Activated naive CD8-positive, alpha-beta T cell treated with anti-CD3 and anti-CD28 coated beads, Interleukin-2, amount 10 ng/mL, durations not matched to agents 7 days and 5 days (primary cell): Measurements from ENCODE around the gene MRPL20. TPM values are rescaled to one million over a fixed set of nuclear protein-coding genes. Genes with fewer than 3 reads are reported as not detected.
"Not testable (repeated sequence)": the region's sequence is repeated elsewhere in the genome, so short reads cannot be mapped to it uniquely, and the experiment has no call there.

Source experiments
- ATAC-seq: fragments of 150-1000 bp; cut with Tn5 transposase; one replicate; pipeline ENCODE4 v1.10.0; 2021; ENCODE audit warnings: low read depth, moderate library complexity
- POLR2A ChIA-PET: fragments of 350-600 bp; sonication (Branson Sonifier 250); formaldehyde crosslinking; loops from one replicate; lab custom pipeline; 2021; ENCODE audit warnings: antibody characterized with exemption; lab: Charles Lee
- DNase-seq: peaks from one replicate; pipeline ENCODE4 v3.0.0; 2021
- H3K27ac Mint-ChIP-seq: one replicate; pipeline ENCODE4 v1.8.0; 2022; ENCODE audit warnings: mild to moderate bottlenecking, mixed read lengths
- H3K27me3 Mint-ChIP-seq: one replicate; pipeline ENCODE4 v1.8.0; 2022; ENCODE audit warnings: mild to moderate bottlenecking, moderate library complexity, mixed read lengths
- H3K36me3 Mint-ChIP-seq: one replicate; pipeline ENCODE4 v1.8.0; 2021; ENCODE audit warnings: mild to moderate bottlenecking, mixed read lengths
- H3K4me1 Mint-ChIP-seq: one replicate; pipeline ENCODE4 v1.8.0; 2021; ENCODE audit warnings: mixed read lengths
- H3K4me3 Mint-ChIP-seq: one replicate; pipeline ENCODE4 v1.8.0; 2022; ENCODE audit warnings: mild to moderate bottlenecking, moderate library complexity, mixed read lengths
- H3K9me3 Mint-ChIP-seq: one replicate; pipeline ENCODE4 v1.8.0; 2021; ENCODE audit warnings: mixed read lengths
- total RNA-seq, 2 experiments: library from RNA; stranded (reverse); gene quantifications; one replicate each; pipeline ENCODE4 v1.2.3, GENCODE V29; 2021

Gene MRPL20
- total RNA-seq, 2 experiments from 2014 or later, result 98.6 to 101 TPM

DNA sequence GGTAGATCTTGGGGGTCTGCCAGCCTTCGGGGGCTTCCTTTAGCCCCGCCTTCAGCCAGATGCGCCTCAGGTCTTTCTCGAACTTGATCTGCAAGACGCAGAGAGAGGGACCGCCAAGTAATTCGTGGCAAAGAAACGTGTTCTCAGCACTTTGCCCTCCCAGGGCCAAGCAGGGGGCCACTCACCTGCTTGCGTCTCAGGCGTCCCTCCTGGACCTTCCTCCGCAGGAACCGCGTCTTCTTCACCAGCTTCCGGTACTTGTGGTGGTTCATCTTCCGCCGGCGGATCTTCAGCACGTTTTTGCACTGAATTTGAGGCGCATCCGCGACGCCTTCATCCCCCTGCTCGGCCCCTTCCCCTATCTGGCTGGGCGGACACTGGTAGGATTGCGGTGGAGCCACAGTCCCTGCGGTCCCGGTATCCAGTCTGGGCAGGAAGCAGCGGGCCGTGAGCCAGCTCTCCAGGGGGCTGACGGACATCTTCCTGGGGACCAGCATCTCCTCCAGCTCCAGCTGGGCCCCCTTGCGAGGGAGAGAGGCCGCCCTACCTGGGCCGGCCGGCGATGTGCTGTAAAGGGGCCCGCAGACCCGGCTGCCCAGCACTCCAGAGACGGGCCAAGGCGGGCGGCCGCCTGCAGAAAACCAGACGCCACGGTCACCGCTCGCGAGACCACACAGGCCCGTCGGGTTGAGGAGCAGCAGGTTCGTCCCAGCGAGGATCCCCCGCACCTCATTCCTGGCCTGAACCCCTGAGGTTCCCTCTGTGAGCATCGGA, 33.1 kb downstream of the MRPL20 start:
- DNase-seq, result no peak
- H3K27me3 Mint-ChIP-seq, result no peaks in the 10 kb centered on the region
- H3K4me1 Mint-ChIP-seq, result peaks cover 13% of the 10 kb centered on the region
- H3K4me3 Mint-ChIP-seq, result peak overlapping the region; percentile 80
- ATAC-seq, result no peak
- H3K36me3 Mint-ChIP-seq, result no peaks in the 10 kb centered on the region
- peak overlapping the region; percentile 95 for H3K27ac Mint-ChIP-seq
- POLR2A ChIA-PET, result interaction anchor here (0.5 to 4.0 kb wide), 6 partner anchors 15 to 335 kb away, joined by 3 to 45 read pairs (median 4); partner anchors contain the start of genes CCNL2 and MRPL20
- H3K9me3 Mint-ChIP-seq, result no peaks in the 10 kb centered on the region

DNA sequence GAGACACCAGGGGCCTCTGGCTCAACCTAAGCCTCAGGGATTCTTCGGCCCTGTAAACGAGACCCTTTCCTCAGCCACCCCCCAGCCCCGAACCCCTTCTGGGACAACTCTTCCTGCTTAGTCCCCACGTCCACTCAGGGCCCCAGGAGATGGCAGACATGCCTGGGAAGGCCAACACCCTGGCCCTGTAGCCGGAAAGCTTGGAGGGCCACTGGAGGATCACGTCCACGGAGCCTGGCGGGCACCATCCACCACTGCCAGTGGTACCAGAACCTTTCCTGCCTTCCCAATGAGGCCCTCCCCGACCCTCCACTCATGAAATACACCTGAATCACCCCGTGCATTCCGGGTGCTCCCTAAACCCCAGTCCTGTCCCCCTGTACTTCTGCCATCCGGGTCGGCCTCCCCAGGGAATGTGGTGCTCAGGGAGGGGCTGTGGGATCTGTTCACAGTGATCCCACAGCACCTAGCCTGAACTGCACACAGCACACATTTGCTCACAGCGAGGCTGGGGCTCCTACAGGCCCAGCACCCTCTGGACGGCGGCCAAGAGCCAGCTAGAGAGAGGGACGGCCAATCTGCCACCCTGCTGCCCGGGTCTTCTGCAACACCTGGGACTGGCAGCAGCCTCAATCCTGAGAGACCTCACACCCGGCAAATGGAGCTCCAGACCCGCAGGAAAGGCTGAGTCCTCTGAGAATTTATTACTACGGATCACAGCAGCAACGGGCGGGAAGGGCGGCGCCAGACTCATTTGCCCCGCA, 33.9 kb downstream of the MRPL20 start:
- Mint-ChIP-seq H3K27ac (no peak overlapping the region), H3K9me3 (no peaks in the 10 kb centered on the region), H3K36me3 (no peaks in the 10 kb centered on the region), H3K4me3 (peak overlapping the region; percentile 80), H3K27me3 (no peaks in the 10 kb centered on the region), H3K4me1 (peaks cover 13% of the 10 kb centered on the region)
- no peak for DNase-seq
- POLR2A ChIA-PET, result interaction anchor here (2.0 to 4.0 kb wide), 2 partner anchors 26 to 33 kb away, joined by 9 to 32 read pairs; partner anchors contain the start of genes CCNL2 and MRPL20
- no peak for ATAC-seq

- POLR2A ChIA-PET, result interaction anchor here (0.6 to 4.0 kb wide), 10 partner anchors 14 to 186 kb away, joined by 3 to 32 read pairs (median 5); partner anchors contain the start of genes CCNL2, MRPL20, MXRA8 and UBE2J2
- no peaks in the 10 kb centered on the region for H3K36me3 Mint-ChIP-seq
- peak overlapping the region; percentile 80 for H3K27ac Mint-ChIP-seq
- peak overlapping the region; percentile 42 for H3K4me3 Mint-ChIP-seq
- H3K4me1 Mint-ChIP-seq, result peaks cover 13% of the 10 kb centered on the region
- peak; percentile 33 for ATAC-seq
- H3K9me3 Mint-ChIP-seq, result no peaks in the 10 kb centered on the region
- DNase-seq, result peak; percentile 88
- no peaks in the 10 kb centered on the region for H3K27me3 Mint-ChIP-seq
These were observed 35.1 kb downstream of the MRPL20 start for GRCh38 chr1:1371746-1372711.

DNA sequence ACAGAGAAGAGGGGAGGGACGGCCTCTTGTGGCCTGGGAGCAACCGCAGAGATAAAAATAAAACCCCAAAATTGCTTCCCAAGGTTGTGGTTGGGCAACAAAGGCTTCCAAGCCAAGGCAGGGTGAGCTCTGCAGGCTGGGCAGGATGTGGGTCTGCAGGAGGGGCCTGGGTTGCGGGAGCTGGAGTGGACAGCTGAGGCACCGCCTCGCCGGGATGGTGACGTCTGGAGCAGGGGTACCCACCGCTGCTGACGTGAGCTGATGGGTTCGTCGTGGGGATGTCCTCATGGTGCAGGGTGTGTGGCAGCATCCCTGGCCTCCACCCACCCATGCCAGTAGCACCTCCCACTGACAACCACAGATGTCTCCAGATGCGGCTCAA, 35.7 kb downstream of the MRPL20 start:
- Mint-ChIP-seq H3K27ac (peak overlapping the region; percentile 51), H3K4me1 (peaks cover 12% of the 10 kb centered on the region), H3K36me3 (no peaks in the 10 kb centered on the region), H3K27me3 (no peaks in the 10 kb centered on the region), H3K4me3 (peak overlapping the region; percentile 49), H3K9me3 (no peaks in the 10 kb centered on the region)
- DNase-seq, result peak; percentile 78
- peak; percentile 38 for ATAC-seq
- POLR2A ChIA-PET, result interaction anchor here (0.6 to 3.3 kb wide), 9 partner anchors 13 to 185 kb away, joined by 3 to 11 read pairs (median 4); partner anchors contain the start of genes CCNL2, MRPL20, MXRA8 and UBE2J2

DNA sequence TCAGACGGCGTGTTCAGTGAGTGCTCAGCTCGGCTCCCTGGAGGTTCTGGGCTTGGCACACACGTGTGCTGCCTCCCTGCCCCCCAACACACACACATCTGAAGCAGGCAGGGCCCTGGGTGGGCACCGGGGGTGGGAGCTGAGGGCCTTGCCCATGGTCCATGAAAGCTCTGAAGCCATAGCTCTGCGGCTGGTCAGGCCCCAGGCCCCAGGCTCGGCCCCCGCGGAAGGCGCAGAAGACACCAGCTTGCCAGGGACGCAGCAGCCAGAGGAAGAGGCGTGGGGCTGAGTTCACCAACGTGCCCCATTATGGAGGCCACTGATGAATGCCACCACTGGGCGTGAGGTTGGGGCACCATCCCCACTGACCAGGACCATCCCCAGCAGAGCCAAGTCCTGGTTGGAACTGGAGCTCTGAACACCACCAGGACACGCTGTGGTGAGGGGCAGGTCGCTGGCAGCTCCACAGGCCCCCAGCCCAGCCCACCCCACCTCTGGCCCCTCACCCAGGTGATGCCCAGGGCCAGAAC, 36.3 kb downstream of the MRPL20 start:
- H3K9me3 Mint-ChIP-seq, result no peaks in the 10 kb centered on the region
- no peaks in the 10 kb centered on the region for H3K27me3 Mint-ChIP-seq
- H3K36me3 Mint-ChIP-seq, result no peaks in the 10 kb centered on the region
- ATAC-seq (no peak), DNase-seq (no peak)
- peak overlapping the region; percentile 49 for H3K4me3 Mint-ChIP-seq
- peaks cover 12% of the 10 kb centered on the region for H3K4me1 Mint-ChIP-seq
- H3K27ac Mint-ChIP-seq, result no peak overlapping the region
- POLR2A ChIA-PET, result interaction anchor here (1.0 to 3.3 kb wide), 7 partner anchors 12 to 97 kb away, joined by 3 to 11 read pairs (median 6); partner anchors contain the start of genes CCNL2, MRPL20, MXRA8 and UBE2J2

GRCh38 chr1:1370094-1370493, 37.0 kb downstream of the MRPL20 start:
- H3K36me3 Mint-ChIP-seq, DNase-seq, H3K9me3 Mint-ChIP-seq, ATAC-seq, H3K27me3 Mint-ChIP-seq, H3K27ac Mint-ChIP-seq, H3K4me3 Mint-ChIP-seq: not testable (repeated sequence)
- H3K4me1 Mint-ChIP-seq, result peaks cover 12% of the 10 kb centered on the region
- POLR2A ChIA-PET, result interaction anchor here (1.3 to 3.3 kb wide), 3 partner anchors 12 to 49 kb away, joined by 3 to 11 read pairs (median 3); partner anchors contain the start of genes CCNL2 and MXRA8

GRCh38 chr1:1367315-1367714, 39.8 kb downstream of the MRPL20 start:
- no peaks in the 10 kb centered on the region for H3K36me3 Mint-ChIP-seq
- H3K27ac Mint-ChIP-seq, result no peak overlapping the region
- H3K27me3 Mint-ChIP-seq, result no peaks in the 10 kb centered on the region
- H3K9me3 Mint-ChIP-seq, result no peaks in the 10 kb centered on the region
- no peak for ATAC-seq
- H3K4me3 Mint-ChIP-seq, result no peak overlapping the region
- POLR2A ChIA-PET, result interaction anchor here (0.6 kb wide), 1 partner anchor 47 kb away, joined by 3 read pairs; no protein-coding TSS in a partner anchor
- no peak for DNase-seq
- H3K4me1 Mint-ChIP-seq, result peaks cover 7% of the 10 kb centered on the region

DNA sequence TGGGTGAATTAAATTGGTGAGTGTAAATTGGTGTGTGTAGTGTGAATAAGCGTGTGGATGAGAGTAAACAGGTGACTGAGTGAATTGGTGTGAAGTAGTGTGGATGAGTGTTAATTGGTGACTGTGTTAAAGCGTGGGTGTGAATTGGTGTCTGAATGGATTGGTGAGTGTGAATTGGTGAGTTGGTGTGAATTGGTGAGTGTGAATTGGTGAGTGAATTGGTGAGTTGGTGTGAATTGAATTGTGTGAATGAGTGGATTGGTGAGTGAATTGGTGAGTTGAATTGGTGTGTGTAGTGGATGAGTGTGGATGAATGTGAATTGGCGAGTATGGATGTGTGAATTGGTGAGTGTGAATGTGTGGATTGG, 40.4 kb downstream of the MRPL20 start:
- POLR2A ChIA-PET, result no interaction called here

GRCh38 chr1:1365875-1366698, 41.0 kb downstream of the MRPL20 start:
- DNase-seq (no peak), ATAC-seq (no peak)
- Mint-ChIP-seq H3K9me3 (no peaks in the 10 kb centered on the region), H3K4me1 (peaks cover under 1% of the 10 kb centered on the region), H3K27ac (no peak overlapping the region), H3K4me3 (no peak overlapping the region), H3K36me3 (no peaks in the 10 kb centered on the region), H3K27me3 (peaks cover 5% of the 10 kb centered on the region)
- POLR2A ChIA-PET, result no interaction called here

More for the DNA sequence above, 40.4 kb downstream of the MRPL20 start:
- peaks cover 5% of the 10 kb centered on the region for H3K27me3 Mint-ChIP-seq
- no peaks in the 10 kb centered on the region for H3K9me3 Mint-ChIP-seq
- H3K4me1 Mint-ChIP-seq, result peaks cover 5% of the 10 kb centered on the region
- H3K27ac Mint-ChIP-seq, result no peak overlapping the region
- H3K36me3 Mint-ChIP-seq, result no peaks in the 10 kb centered on the region
- no peak for ATAC-seq
- no peak for DNase-seq
- no peak overlapping the region for H3K4me3 Mint-ChIP-seq

GRCh38 chr1:1364266-1364665, 42.8 kb downstream of the MRPL20 start:
- DNase-seq (no peak), ATAC-seq (no peak)
- Mint-ChIP-seq H3K4me1 (peaks cover 6% of the 10 kb centered on the region), H3K9me3 (no peaks in the 10 kb centered on the region), H3K27ac (no peak overlapping the region), H3K27me3 (peaks cover 7% of the 10 kb centered on the region), H3K36me3 (no peaks in the 10 kb centered on the region), H3K4me3 (no peak overlapping the region)
- POLR2A ChIA-PET, result no interaction called here

DNA sequence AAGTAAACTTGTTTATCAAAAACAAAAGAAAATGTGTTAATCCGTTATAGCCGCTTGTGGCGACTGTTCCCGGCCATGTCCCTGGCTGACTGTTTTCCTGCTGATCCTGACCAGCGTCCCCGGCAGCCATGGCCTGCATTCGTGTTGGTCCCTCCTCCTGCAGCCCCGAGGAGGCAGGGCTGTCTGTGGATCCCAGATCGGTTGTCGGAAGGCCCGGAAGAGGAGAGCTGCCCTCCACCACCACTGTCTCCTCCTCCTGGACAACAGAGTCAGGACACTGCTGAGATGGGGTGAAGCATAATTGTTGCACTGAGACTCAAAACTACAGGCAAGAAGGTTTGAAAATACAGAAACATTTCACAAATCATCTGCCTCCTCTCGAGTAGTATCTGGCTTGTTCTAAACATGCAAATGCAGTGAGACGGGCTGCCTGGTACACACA, 45.1 kb downstream of the MRPL20 start:
- no peak overlapping the region for H3K27ac Mint-ChIP-seq
- no peaks in the 10 kb centered on the region for H3K36me3 Mint-ChIP-seq
- POLR2A ChIA-PET, result no interaction called here
- ATAC-seq (no peak), DNase-seq (no peak)
- no peak overlapping the region for H3K4me3 Mint-ChIP-seq
- peaks cover 12% of the 10 kb centered on the region for H3K27me3 Mint-ChIP-seq
- H3K9me3 Mint-ChIP-seq, result no peaks in the 10 kb centered on the region
- peaks cover 12% of the 10 kb centered on the region for H3K4me1 Mint-ChIP-seq
